Ectodermal cell (in vitro differentiated cells): ENCODE results near the gene MCFD2.
"Not testable (repeated sequence)": the region's sequence is repeated elsewhere in the genome, so short reads cannot be mapped to it uniquely, and the experiment has no call there.

Experiments used
- H3K27ac ChIP-seq: 2 replicates; pipeline ENCODE4 v1.7.0; 2013; ENCODE audit warnings: mild to moderate bottlenecking, low read depth, low read length; ENCODE audit not compliant: insufficient read depth, poor library complexity, severe bottlenecking
- H3K27me3 ChIP-seq: 2 replicates; pipeline ENCODE4 v1.7.0; 2013; ENCODE audit warnings: mild to moderate bottlenecking, low read length; ENCODE audit not compliant: insufficient read depth, control insufficient read depth, poor library complexity, severe bottlenecking
- H3K36me3 ChIP-seq: one replicate; pipeline ENCODE4 v1.7.0; 2013; ENCODE audit warnings: low read length; ENCODE audit not compliant: control insufficient read depth, insufficient read depth
- H3K4me1 ChIP-seq: one replicate; pipeline ENCODE4 v1.7.0; 2013; ENCODE audit warnings: low read length; ENCODE audit not compliant: control insufficient read depth, insufficient read depth
- H3K4me3 ChIP-seq: 2 replicates; pipeline ENCODE4 v1.7.0; 2013; ENCODE audit warnings: low read depth, low read length, control low read depth; ENCODE audit not compliant: insufficient read depth
- H3K9me3 ChIP-seq: 2 replicates; pipeline ENCODE4 v1.7.0; 2013; ENCODE audit warnings: mild to moderate bottlenecking, low read length, moderate library complexity; ENCODE audit not compliant: control insufficient read depth
- WGBS, 2 experiments: methylation state at CpG; one replicate each; pipeline ENCODE4 v1.1.7; 2013; ENCODE audit warnings: missing lambda C conversion rate in 2 of 2; 5-methylcytosine and 5-hydroxymethylcytosine counted together

The MCFD2 gene

DNA sequence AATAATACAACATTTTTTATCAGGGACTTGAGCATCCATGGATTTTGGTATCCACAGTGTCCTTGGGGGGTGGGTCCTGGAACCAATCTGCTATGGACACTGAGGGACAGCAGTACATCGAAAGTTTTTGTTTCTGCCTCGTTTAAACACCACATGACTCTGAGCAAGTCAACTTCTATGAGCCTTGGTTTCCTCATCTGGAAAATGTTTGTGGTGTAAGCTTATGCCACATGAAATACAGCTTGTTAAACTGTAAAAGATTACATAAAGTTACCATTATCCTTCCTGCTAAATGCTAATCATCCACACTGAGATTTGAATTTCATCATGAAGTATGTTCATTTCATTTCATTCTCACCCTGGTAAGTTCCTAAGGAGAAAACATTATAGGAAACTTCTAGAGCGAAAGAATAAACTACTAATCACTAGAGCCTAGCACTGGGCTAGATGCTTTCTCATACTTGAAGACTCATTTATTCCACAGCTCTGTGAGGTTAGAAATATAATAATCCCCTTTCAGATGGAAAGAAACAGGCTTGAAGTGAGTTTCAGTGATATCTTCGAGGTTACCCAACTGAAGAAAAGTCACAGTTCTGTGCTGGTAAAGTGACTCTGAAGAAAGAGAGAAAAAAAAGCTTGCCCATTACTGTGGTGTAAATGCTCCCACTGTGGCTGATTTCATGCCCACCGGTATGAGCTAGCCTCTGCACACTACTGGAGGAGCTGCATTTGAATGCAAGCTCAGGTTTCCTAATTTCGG lies 29.2 kb downstream of the MCFD2 start:
- Histone ChIP-seq H3K36me3 (no peaks in the 10 kb centered on the region), H3K4me1 (no peaks in the 10 kb centered on the region), H3K27ac (no peak overlapping the region), H3K27me3 (no peaks in the 10 kb centered on the region), H3K9me3 (no peaks in the 10 kb centered on the region), H3K4me3 (no peak overlapping the region)
- 91 to 93% methylated on average over 6 of the region's 6 CpGs for WGBS, 2 experiments

DNA sequence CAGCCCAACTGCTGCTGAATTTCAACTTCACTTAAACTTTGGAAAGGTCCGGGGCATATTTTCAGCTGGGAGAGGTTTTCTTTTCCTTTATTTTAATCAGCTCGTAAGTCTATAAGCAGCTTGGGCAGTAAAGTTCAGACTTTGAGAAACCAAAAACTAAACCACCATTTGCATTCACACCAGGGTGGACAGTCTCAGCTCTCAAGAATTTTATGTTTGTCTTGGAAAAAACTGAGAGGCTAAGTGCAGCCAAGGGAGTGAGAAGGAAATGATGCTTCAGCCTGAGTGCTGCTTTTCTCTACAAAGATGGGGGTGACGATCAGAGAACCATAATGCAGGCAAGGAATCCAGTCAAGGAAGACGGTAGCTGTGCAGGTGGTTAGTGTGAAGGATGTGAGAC lies 30.2 kb downstream of the MCFD2 start:
- Histone ChIP-seq H3K27ac (no peak overlapping the region), H3K36me3 (no peaks in the 10 kb centered on the region)
- WGBS, 2 experiments, result 95 to 96% methylated on average over 4 of the region's 4 CpGs

DNA sequence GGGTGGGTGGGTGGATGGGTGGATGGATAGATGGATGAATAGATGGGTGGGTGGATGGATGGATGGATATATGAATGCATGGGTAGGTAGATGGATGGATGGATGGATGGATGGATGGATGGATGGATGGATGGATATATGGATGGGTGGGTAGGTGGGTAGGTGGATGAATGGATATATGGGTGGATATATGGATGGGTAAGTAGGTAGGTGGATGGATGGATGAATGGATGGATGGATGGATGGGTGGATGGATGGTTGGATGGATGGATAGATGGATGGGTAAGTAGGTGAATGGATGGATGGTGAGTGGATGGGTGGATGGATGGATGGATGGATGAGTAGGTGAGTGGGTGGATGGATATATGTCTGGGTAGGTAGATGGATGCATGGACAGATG lies 36.1 kb downstream of the MCFD2 start:
- no peaks in the 10 kb centered on the region for H3K9me3 ChIP-seq
- H3K4me3 ChIP-seq, result no peak overlapping the region
- no peaks in the 10 kb centered on the region for H3K36me3 ChIP-seq
- no peaks in the 10 kb centered on the region for H3K4me1 ChIP-seq
- H3K27ac ChIP-seq, result no peak overlapping the region
- H3K27me3 ChIP-seq, result no peaks in the 10 kb centered on the region

More for the DNA sequence above, 30.2 kb downstream of the MCFD2 start:
- H3K4me1 ChIP-seq, result no peaks in the 10 kb centered on the region
- H3K9me3 ChIP-seq, result no peaks in the 10 kb centered on the region
- no peaks in the 10 kb centered on the region for H3K27me3 ChIP-seq
- H3K4me3 ChIP-seq, result no peak overlapping the region

DNA sequence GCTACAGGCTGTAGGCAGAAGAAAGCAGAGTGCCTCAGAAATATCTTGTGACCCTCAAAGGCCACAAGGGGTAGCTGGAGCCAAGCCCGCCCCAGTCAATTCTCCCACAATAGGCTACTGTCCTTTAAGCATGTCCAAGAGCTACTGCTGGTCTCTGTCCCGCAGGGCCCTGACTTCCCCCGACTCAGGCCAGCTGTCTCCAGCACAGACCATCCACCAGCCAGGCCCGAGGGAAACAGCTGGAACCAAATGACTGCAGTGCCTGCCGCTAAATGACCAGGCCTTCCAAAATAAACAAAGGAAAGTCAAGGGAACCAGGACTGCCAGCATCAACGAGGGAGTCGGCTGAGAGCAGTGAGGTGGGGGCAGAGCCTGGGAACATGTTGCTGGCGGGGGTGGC lies 36.7 kb downstream of the MCFD2 start:
- H3K9me3 ChIP-seq, result no peaks in the 10 kb centered on the region
- H3K4me3 ChIP-seq, result no peak overlapping the region
- H3K27me3 ChIP-seq, result no peaks in the 10 kb centered on the region
- 77 to 79% methylated on average over 8 of the region's 8 CpGs for WGBS, 2 experiments
- no peak overlapping the region for H3K27ac ChIP-seq
- H3K4me1 ChIP-seq, result no peaks in the 10 kb centered on the region
- no peaks in the 10 kb centered on the region for H3K36me3 ChIP-seq

DNA sequence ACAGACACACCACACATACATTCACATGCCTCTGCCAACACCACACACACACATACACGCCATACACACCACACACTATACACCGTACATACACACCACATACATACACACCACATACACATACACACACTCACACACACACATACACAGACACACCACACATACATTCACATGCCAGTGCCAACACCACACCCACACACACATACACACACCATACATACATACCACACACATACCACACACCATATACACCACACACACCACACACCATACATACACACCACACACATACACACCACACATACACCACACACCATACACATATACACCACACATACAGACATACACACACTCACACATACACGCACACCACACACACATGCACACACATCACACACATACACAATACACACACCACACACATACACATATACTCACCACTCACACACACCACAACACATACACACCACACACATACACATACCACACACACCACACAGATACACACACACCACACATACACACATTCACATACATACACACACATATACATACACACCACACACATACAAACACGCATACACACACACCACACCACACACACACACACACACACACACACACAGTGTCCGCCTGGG lies 37.2 kb downstream of the MCFD2 start:
- Histone ChIP-seq H3K27me3 (no peaks in the 10 kb centered on the region), H3K36me3 (no peaks in the 10 kb centered on the region), H3K9me3 (no peaks in the 10 kb centered on the region), H3K4me3 (no peak overlapping the region), H3K27ac (no peak overlapping the region), H3K4me1 (no peaks in the 10 kb centered on the region)
- WGBS, 2 experiments, result 89 to 92% methylated on average over 5 of the region's 5 CpGs

DNA sequence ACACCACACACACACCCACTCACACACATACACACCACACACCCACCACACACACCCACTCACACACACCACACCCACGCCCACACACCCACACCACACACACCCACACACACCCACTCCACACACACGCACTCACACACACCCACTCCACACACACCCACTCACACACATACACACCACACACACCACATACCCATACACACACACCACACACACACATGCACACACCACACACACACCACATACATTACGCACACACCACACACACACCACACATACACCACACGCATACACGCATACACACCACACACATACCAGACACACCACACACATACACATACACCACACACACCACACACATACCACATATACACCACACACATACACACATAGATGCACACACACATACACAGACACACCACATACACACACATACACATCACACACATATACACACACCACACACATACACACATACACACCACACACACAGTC lies 37.9 kb downstream of the MCFD2 start:
- Histone ChIP-seq H3K9me3 (no peaks in the 10 kb centered on the region), H3K27me3 (no peaks in the 10 kb centered on the region), H3K36me3 (no peaks in the 10 kb centered on the region), H3K4me1 (no peaks in the 10 kb centered on the region), H3K4me3 (no peak overlapping the region), H3K27ac (no peak overlapping the region)
- 84 to 89% methylated on average over 5 of the region's 5 CpGs for WGBS, 2 experiments

DNA sequence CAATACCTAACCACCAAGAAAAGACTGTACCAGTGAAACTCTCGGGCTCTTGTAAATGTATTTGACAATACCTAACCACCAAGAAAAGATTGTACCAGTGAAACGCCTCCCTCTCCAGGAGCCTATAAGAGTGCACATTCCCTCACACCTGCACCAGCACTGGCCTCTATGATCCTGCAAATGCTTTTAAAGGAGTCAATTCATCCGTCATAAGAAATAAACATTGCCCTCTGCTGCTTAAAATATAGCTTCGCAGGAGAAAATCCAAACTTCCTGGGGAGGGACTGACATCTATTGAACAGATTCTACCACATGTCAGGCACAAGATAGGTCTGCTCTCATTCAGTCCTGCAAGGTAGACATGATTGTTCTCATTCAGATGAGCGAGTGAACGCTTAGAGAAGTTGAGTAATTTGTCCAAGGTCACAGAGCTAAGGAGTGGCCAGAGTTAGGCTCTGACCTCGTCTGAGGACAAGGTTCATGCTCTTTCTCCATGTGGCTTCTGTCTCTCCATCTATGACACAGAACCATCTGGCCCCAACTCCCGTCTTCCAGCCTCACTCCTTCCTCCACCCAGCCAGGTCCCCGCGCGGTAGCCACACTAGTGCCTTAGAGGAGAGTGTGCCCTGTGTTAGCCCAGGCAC lies 38.7 kb downstream of the MCFD2 start:
- 88 to 89% methylated on average over 11 of the region's 11 CpGs for WGBS, 2 experiments
- no peaks in the 10 kb centered on the region for H3K27me3 ChIP-seq
- H3K27ac ChIP-seq, result no peak overlapping the region
- no peaks in the 10 kb centered on the region for H3K9me3 ChIP-seq
- no peaks in the 10 kb centered on the region for H3K36me3 ChIP-seq
- no peak overlapping the region for H3K4me3 ChIP-seq
- H3K4me1 ChIP-seq, result no peaks in the 10 kb centered on the region

DNA sequence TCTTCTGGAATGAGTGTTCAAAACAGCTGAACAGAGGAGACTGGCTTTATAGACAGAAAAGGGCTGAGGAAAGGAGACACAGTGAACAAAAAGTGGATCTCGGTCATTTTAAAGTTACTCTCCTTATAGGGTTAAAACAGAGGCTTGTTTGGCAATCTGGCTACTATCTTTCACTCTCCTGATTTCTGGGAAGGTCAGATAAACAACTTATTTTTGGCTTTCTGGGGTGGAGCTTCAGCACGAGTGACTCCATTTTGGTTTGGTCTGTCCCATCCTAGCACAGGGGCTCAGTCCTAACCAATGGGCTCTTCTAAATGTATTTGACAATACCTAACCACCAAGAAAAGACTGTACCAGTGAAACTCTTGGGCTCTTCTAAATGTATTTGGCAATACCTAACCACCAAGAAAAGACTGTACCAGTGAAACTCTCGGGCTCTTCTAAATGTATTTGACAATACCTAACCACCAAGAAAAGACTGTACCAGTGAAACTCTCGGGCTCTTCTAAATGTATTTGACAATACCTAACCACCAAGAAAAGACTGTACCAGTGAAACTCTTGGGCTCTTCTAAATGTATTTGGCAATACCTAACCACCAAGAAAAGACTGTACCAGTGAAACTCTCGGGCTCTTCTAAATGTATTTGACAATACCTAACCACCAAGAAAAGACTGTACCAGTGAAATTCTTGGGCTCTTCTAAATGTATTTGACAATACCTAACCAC lies 39.5 kb downstream of the MCFD2 start:
- not testable (repeated sequence) for H3K4me1 ChIP-seq, H3K27ac ChIP-seq, H3K4me3 ChIP-seq, H3K27me3 ChIP-seq, H3K9me3 ChIP-seq, H3K36me3 ChIP-seq
- WGBS, 2 experiments, result 95 to 96% methylated on average over 3 to 5 of the region's 5 CpGs

DNA sequence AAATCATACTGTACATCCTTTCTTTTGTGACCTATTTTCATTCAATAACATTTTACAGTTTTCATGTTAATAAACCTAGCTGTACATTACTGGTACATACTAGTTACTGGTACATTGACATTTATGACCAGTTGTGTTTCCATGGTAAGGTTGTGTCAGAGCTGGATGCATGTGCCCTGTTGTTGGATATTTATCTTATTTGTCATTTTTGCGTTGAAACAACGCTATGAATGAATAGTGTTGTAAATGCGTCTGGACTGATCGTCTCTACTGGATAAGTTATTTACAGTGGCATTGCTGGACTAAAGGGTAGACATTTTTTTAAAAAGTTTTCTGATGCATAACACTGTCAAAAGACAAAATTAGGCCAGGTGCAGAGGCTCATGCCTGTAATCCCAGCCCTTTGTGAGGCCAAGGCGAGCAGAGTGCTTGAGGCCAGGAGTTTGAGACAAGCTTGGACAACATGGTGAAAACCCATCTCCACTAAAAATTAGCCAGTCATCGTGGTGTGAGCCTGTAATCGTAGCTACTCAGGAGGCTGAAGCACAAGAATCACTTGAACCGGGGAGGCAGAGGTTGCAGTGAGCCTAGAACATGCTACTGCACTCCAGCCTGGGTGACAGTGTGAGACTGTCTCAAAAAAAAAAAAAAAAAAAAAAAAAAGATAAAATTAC lies 40.2 kb downstream of the MCFD2 start:
- Histone ChIP-seq H3K4me3 (no peak overlapping the region), H3K27ac (no peak overlapping the region), H3K36me3 (no peaks in the 10 kb centered on the region), H3K27me3 (no peaks in the 10 kb centered on the region), H3K9me3 (no peaks in the 10 kb centered on the region), H3K4me1 (no peaks in the 10 kb centered on the region)
- 91 to 94% methylated on average over 8 of the region's 8 CpGs for WGBS, 2 experiments
